ENCODE measurements around the gene CDCA5. TPM values are rescaled to one million over a fixed set of nuclear protein-coding genes. Genes with fewer than 3 reads are reported as not detected.

The CDCA5 gene
- total and polyA plus RNA-seq, 2 of the 4 experiments (the other 2 are of a cell fraction) = 9.1 to 14.0 TPM

GRCh38 chr11:65059959-65060824 lies 23.6 kb downstream of the CDCA5 start:
- Histone ChIP-seq H3K4me3 (ENCODE audit: insufficient read depth, low read depth, low read length) (no peak overlapping the region), H3K56ac (ENCODE audit: extremely low read depth, insufficient read depth, low read length) (no peak overlapping the region), H3K9me1 (ENCODE audit: insufficient read depth, low read length) (peaks cover 5% of the 10 kb centered on the region; the same call in 1 of the 2 replicates), H3K4ac (ENCODE audit: low read depth, low read length) (no peak overlapping the region), H3K27me3 (ENCODE audit: control insufficient read depth, insufficient read depth, low read length) (peaks cover 18% of the 10 kb centered on the region; the same call in 1 of the 2 replicates), H2BK15ac (ENCODE audit: low read depth, low read length) (no peak overlapping the region), H3K27ac (ENCODE audit: insufficient read depth, low read length) (no peak overlapping the region), H4K20me1 (ENCODE audit: insufficient read depth, low read length) (no peaks in the 10 kb centered on the region), H2AFZ (replicated peaks; ENCODE audit: low read length, poor library complexity) (no peak overlapping the region), H3K4me2 (ENCODE audit: low read depth, low read length) (no peak overlapping the region), H4K8ac (ENCODE audit: low read depth in 2 of 2, low read length in 2 of 2) (no peak overlapping the region), H3K18ac (ENCODE audit: low read depth, low read length) (no peak overlapping the region), H2BK20ac (ENCODE audit: low read depth, low read length) (no peak overlapping the region), H3K9me3 (ENCODE audit: control insufficient read depth, insufficient read depth, low read length) (no peaks in the 10 kb centered on the region), H3K36me3 (ENCODE audit: control insufficient read depth, insufficient read depth, low read length) (no peaks in the 10 kb centered on the region), H3K9ac (ENCODE audit: low read depth, low read length) (no peak overlapping the region), H3K4me1 (ENCODE audit: control insufficient read depth, insufficient read depth, low read length) (no peaks in the 10 kb centered on the region), H2AK9ac (replicated peaks; ENCODE audit: low read depth, low read length, poor library complexity) (peak overlapping the region; percentile 39), H2AK5ac (ENCODE audit: low read depth, low read length) (no peak overlapping the region), H4K91ac (ENCODE audit: insufficient read depth, low read depth, low read length) (no peak overlapping the region), H3K14ac (replicated peaks; ENCODE audit: low read depth, low read length) (no peak overlapping the region), H3K23ac (ENCODE audit: low read depth, low read length) (no peak overlapping the region; the same call in 1 of the 2 replicates), H2BK5ac (ENCODE audit: low read depth, low read length, poor library complexity, severe bottlenecking) (no peak overlapping the region), H2BK120ac (ENCODE audit: low read depth, low read length) (no peak overlapping the region), H3K79me1 (ENCODE audit: low read depth in 1 of 2, low read length in 2 of 2) (no peaks in the 10 kb centered on the region), H4K5ac (ENCODE audit: low read depth, low read length) (no peak overlapping the region)
- in situ Hi-C loops (cut with MboI; ENCODE audit: low sequenced_read_pairs) = no loop called here
- ATAC-seq (ENCODE audit: low read depth) (peak; percentile 27), DNase-seq (peak; percentile 22)
- TF ChIP-seq MXI1 (IDR thresholded peaks at IDR 0.05; ENCODE audit: borderline replicate concordance, low read depth, low read length) (no peak), CHD1 (IDR thresholded peaks at IDR 0.05; ENCODE audit: low read depth, low read length) (no peak), SMC3 (IDR thresholded peaks at IDR 0.05; ENCODE audit: low read depth, low read length) (no peak), MAZ (IDR thresholded peaks at IDR 0.05; ENCODE audit: borderline replicate concordance, low read depth, low read length) (no peak), NFE2L2 (IDR thresholded peaks at IDR 0.05; ENCODE audit: low read depth, low read length) (no peak), BHLHE40 (IDR thresholded peaks at IDR 0.05; ENCODE audit: low read depth, low read length) (no peak), FOS (IDR thresholded peaks at IDR 0.05; ENCODE audit: low read depth, low read length) (no peak)
- TF ChIP-seq, protein P1, sequence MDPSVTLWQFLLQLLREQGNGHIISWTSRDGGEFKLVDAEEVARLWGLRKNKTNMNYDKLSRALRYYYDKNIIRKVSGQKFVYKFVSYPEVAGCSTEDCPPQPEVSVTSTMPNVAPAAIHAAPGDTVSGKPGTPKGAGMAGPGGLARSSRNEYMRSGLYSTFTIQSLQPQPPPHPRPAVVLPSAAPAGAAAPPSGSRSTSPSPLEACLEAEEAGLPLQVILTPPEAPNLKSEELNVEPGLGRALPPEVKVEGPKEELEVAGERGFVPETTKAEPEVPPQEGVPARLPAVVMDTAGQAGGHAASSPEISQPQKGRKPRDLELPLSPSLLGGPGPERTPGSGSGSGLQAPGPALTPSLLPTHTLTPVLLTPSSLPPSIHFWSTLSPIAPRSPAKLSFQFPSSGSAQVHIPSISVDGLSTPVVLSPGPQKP (IDR thresholded peaks at IDR 0.05; ENCODE audit: borderline replicate concordance, low read depth, low read length) = no peak
- POLR2A ChIA-PET (ENCODE audit: unreplicated experiment) = no interaction called here
- 46% methylated on average over 3 of the region's 10 CpGs; no CpG with 5 or more reads in 1 of the 2 experiments for WGBS, 2 experiments (ENCODE audit: extremely low coverage in 2 of 2, insufficient read length in 1 of 2)
- BruUV-seq (replicated peaks) = no TSS peak
- intact Hi-C loops (cut with micrococcal nuclease) = no loop called here
- CTCF ChIA-PET = no interaction called here
- dilution Hi-C loops (cut with HindIII; ENCODE audit: low sequenced_read_pairs, unreplicated experiment) = no loop called here
